ENCODE measurements around the gene FAM174C. TPM values are rescaled to one million over a fixed set of nuclear protein-coding genes. Genes with fewer than 3 reads are reported as not detected.

Gene FAM174C
- total RNA-seq, 2 donors from 2014 or later, result 41.8 to 114 TPM

GRCh38 chr19:1282588-1283206 lies 7.4 kb downstream of the FAM174C start:
- Histone ChIP-seq H3K9me3 (no peaks in the 10 kb centered on the region), H3K9ac (ENCODE audit: low read depth in 2 of 2, low read length in 2 of 2) (peak overlapping the region; percentile 37 to 89), H3K4me1 (peaks cover 8% of the 10 kb centered on the region), H3K27me3 (peaks cover 13% of the 10 kb centered on the region), H3K4me3 (peak overlapping the region; percentile 16), H3K36me3 (no peaks in the 10 kb centered on the region), H3K27ac (peak overlapping the region; percentile 91)
- intact Hi-C loops (cut with DNase I), result loop anchor here (5.0 to 10.0 kb wide), 3 partner anchors 75 to 232 kb away; partner anchors contain the start of genes ADAMTSL5 and NDUFS7
- peak; percentile 48 for DNase-seq
- no peak for TF ChIP-seq CTCF (IDR thresholded peaks at IDR 0.05)

- H3K4me1 ChIP-seq, result peaks cover 8% of the 10 kb centered on the region
- intact Hi-C loops (cut with DNase I), result loop anchor here (5.0 to 10.0 kb wide), 3 partner anchors 74 to 231 kb away; partner anchors contain the start of genes ADAMTSL5 and NDUFS7
- H3K9me3 ChIP-seq, result no peaks in the 10 kb centered on the region
- peak overlapping the region; percentile 16 for H3K4me3 ChIP-seq
- DNase-seq, result peak; percentile 56
- H3K27me3 ChIP-seq, result peaks cover 17% of the 10 kb centered on the region
- TF ChIP-seq CTCF (IDR thresholded peaks at IDR 0.05), result no peak
- H3K27ac ChIP-seq, result peak overlapping the region; percentile 91
- no peaks in the 10 kb centered on the region for H3K36me3 ChIP-seq
- peak overlapping the region; percentile 37 to 89 for H3K9ac ChIP-seq (ENCODE audit: low read depth in 2 of 2, low read length in 2 of 2)
Measured at GRCh38 chr19:1283207-1283916, 8.0 kb downstream of the FAM174C start.

- peaks cover 8% of the 10 kb centered on the region for H3K4me1 ChIP-seq
- no peak for DNase-seq
- intact Hi-C loops (cut with DNase I), result loop anchor here (5.0 to 10.0 kb wide), 3 partner anchors 73 to 231 kb away; partner anchors contain the start of genes ADAMTSL5 and NDUFS7
- H3K9me3 ChIP-seq, result no peaks in the 10 kb centered on the region
- H3K27me3 ChIP-seq, result peaks cover 17% of the 10 kb centered on the region
- H3K4me3 ChIP-seq, result peak overlapping the region; percentile 16
- TF ChIP-seq CTCF (IDR thresholded peaks at IDR 0.05), result no peak
- peak overlapping the region; percentile 91 for H3K27ac ChIP-seq
- H3K36me3 ChIP-seq, result no peaks in the 10 kb centered on the region
- peak overlapping the region; percentile 37 to 89 for H3K9ac ChIP-seq (ENCODE audit: low read depth in 2 of 2, low read length in 2 of 2)
Measured at GRCh38 chr19:1283917-1284292, 8.6 kb downstream of the FAM174C start.

- intact Hi-C loops (cut with DNase I), result loop anchor here (5.0 to 10.0 kb wide), 3 partner anchors 73 to 230 kb away; partner anchors contain the start of genes ADAMTSL5 and NDUFS7
- no peak for TF ChIP-seq CTCF (IDR thresholded peaks at IDR 0.05)
Measured at GRCh38 chr19:1284293-1284978, 9.1 kb downstream of the FAM174C start.

More at GRCh38 chr19:1284293-1284978, 9.1 kb downstream of the FAM174C start:
- peak; percentile 88 for DNase-seq
- Histone ChIP-seq H3K4me1 (peaks cover 8% of the 10 kb centered on the region), H3K36me3 (no peaks in the 10 kb centered on the region), H3K27me3 (peaks cover 17% of the 10 kb centered on the region), H3K9ac (ENCODE audit: low read depth in 2 of 2, low read length in 2 of 2) (peak overlapping the region; percentile 37 to 89), H3K4me3 (peak overlapping the region; percentile 16), H3K9me3 (no peaks in the 10 kb centered on the region), H3K27ac (peak overlapping the region; percentile 91)

Data from colonic mucosa (tissue), 4 donors.